Fibroblast of lung (primary cell): ENCODE measurements around the gene ME1. TPM values are rescaled to one million over a fixed set of nuclear protein-coding genes. Genes with fewer than 3 reads are reported as not detected.

ENCODE experiments used
- DNase-seq, 2 donors: peaks; one replicate each; pipeline versions ENCODE4 v3.0.0 to v3.0.0-alpha.2; 2010; ENCODE audit warnings: low read depth in 2 of 2
- H2AFZ ChIP-seq: 2 replicates; pipeline ENCODE4 v1.5.1; 2012; ENCODE audit warnings: low read length, control low read depth, inconsistent platforms
- H3K27ac ChIP-seq: 2 replicates; pipeline ENCODE4 v1.5.1; 2011; ENCODE audit warnings: low read length, control low read depth; ENCODE audit not compliant: insufficient read depth
- H3K27me3 ChIP-seq: 2 replicates; pipeline ENCODE4 v1.5.1; 2011; ENCODE audit warnings: mild to moderate bottlenecking, low read length; ENCODE audit not compliant: control insufficient read depth, insufficient read depth
- H3K36me3 ChIP-seq: 2 replicates; pipeline ENCODE4 v1.5.1; 2011; ENCODE audit warnings: low read length; ENCODE audit not compliant: control insufficient read depth, insufficient read depth
- H3K4me1 ChIP-seq: 2 replicates; pipeline ENCODE4 v1.5.1; 2011; ENCODE audit warnings: low read length; ENCODE audit not compliant: control insufficient read depth, insufficient read depth; ENCODE audit errors: extremely low read depth
- H3K4me2 ChIP-seq: 2 replicates; pipeline ENCODE4 v1.5.1; 2011; ENCODE audit warnings: low read length, control low read depth; ENCODE audit not compliant: insufficient read depth; ENCODE audit errors: extremely low read depth
- H3K4me3 ChIP-seq, 4 experiments: fragments of 200-600 bp in 1 of 4; sonication (generic) in 1 of 4; replicated peaks in 1 of 4; 2 replicates each; pipeline ENCODE4 v1.5.1; 2011 to 2016; ENCODE audit warnings: low read length in 4 of 4, low read depth in 3 of 4, mild to moderate bottlenecking in 3 of 4, control low read depth in 2 of 4, inconsistent platforms in 1 of 4, mixed read lengths in 1 of 4; ENCODE audit not compliant: insufficient read depth in 1 of 4; ENCODE audit errors: control extremely low read depth in 1 of 4
- H3K79me2 ChIP-seq: 2 replicates; pipeline ENCODE4 v1.5.1; 2012; ENCODE audit warnings: mild to moderate bottlenecking, low read length, inconsistent platforms; ENCODE audit not compliant: control insufficient read depth, insufficient read depth
- H3K9ac ChIP-seq: 2 replicates; pipeline ENCODE4 v1.5.1; 2011; ENCODE audit warnings: mild to moderate bottlenecking, low read length, control low read depth; ENCODE audit not compliant: insufficient read depth
- H3K9me3 ChIP-seq: 2 replicates; pipeline ENCODE4 v1.5.1; 2012; ENCODE audit warnings: low read depth, low read length; ENCODE audit not compliant: control insufficient read depth, insufficient read depth
- H4K20me1 ChIP-seq: 2 replicates; pipeline ENCODE4 v1.5.1; 2011; ENCODE audit warnings: low read length; ENCODE audit not compliant: control insufficient read depth, insufficient read depth; ENCODE audit errors: extremely low read depth
- CTCF ChIP-seq, 2 donors: IDR thresholded peaks in 1 of 2; conservative IDR thresholded peaks in 1 of 2; 1 replicate in 1 of 2; 2 replicates in 1 of 2; pipeline ENCODE4 v1.5.1; 2011 to 2012; ENCODE audit warnings: low read length in 2 of 2, control low read depth in 1 of 2, inconsistent platforms in 1 of 2, low read depth in 1 of 2, mild to moderate bottlenecking in 1 of 2
- EZH2 ChIP-seq: IDR thresholded peaks from 2 replicates; pipeline ENCODE4 v1.5.1; 2012; ENCODE audit warnings: low read length, control low read depth, mild to moderate bottlenecking; ENCODE audit errors: missing control alignments
- polyA minus RNA-seq: library from RNA; depleted of rRNA, polyadenylated mRNA; stranded (reverse); fragments of >200 nt; gene quantifications from 2 replicates; pipeline ENCODE4 v1.2.3, GENCODE V29; 2011; ENCODE audit warnings: low replicate concordance
- polyA plus RNA-seq, 2 donors: library from polyadenylated mRNA; depleted of rRNA in 1 of 2; stranded (reverse) in 1 of 2; unstranded in 1 of 2; fragments of >200 nt; gene quantifications; 2 replicates each; pipeline ENCODE4 v1.2.1, GENCODE V29; 2011 to 2012; ENCODE audit warnings: missing spikeins in 1 of 2
- total RNA-seq: library from RNA; depleted of rRNA; stranded (reverse); fragments of >200 nt; gene quantifications from 2 replicates; pipeline ENCODE4 v1.2.1, GENCODE V29; 2014

The ME1 gene
- total RNA-seq (22.1 and 44.3 TPM in 2 replicates), polyA plus RNA-seq (33.8 and 35.8 TPM in 2 replicates), polyA minus RNA-seq (12.3 and 13.1 TPM in 2 replicates)
- polyA plus RNA-seq (2012) = 40.0 and 43.2 TPM in 2 replicates

- Histone ChIP-seq H3K36me3 (no peaks in the 10 kb centered on the region), H3K4me3 (peak within 1 kb of the TSS; percentile 45 to 90 (median 69))
These were observed at the start of gene ME1 for GRCh38 chr6:83430611-83431544. Gene ME1, minus strand, starts transcription at chr6:83431051. Its CDS starts 97 bp downstream, at chr6:83430954.

GRCh38 chr6:83480470-83480869, 49.6 kb upstream of the ME1 start:
- TF ChIP-seq EZH2 (no peak), CTCF (conservative IDR thresholded peaks at IDR 0.05 in 1 of 2, IDR thresholded peaks at IDR 0.05 in 1 of 2; ENCODE audit: low read depth in 1 of 2, low read length in 2 of 2) (no peak)
- Histone ChIP-seq H2AFZ (no peak overlapping the region), H4K20me1 (no peaks in the 10 kb centered on the region), H3K79me2 (no peaks in the 10 kb centered on the region), H3K27ac (no peak overlapping the region), H3K4me2 (no peak overlapping the region), H3K27me3 (no peaks in the 10 kb centered on the region), H3K9me3 (no peaks in the 10 kb centered on the region), H3K4me3 (no peak overlapping the region), H3K36me3 (no peaks in the 10 kb centered on the region), H3K9ac (no peak overlapping the region), H3K4me1 (no peaks in the 10 kb centered on the region)
- DNase-seq = no peak

More at GRCh38 chr6:83430611-83431544, at the start of gene ME1:
- Histone ChIP-seq H3K9ac (peak within 1 kb of the TSS; percentile 84), H3K9me3 (no peaks in the 10 kb centered on the region), H4K20me1 (no peaks in the 10 kb centered on the region), H2AFZ (peak within 1 kb of the TSS; percentile 69), H3K27me3 (no peaks in the 10 kb centered on the region), H3K27ac (peak within 1 kb of the TSS; percentile 84), H3K4me1 (peaks cover 2% of the 10 kb centered on the region), H3K4me2 (peak within 1 kb of the TSS; percentile 92), H3K79me2 (peaks cover 24% of the 10 kb centered on the region)
- no peak for TF ChIP-seq CTCF (conservative IDR thresholded peaks at IDR 0.05 in 1 of 2, IDR thresholded peaks at IDR 0.05 in 1 of 2; ENCODE audit: low read depth in 1 of 2, low read length in 2 of 2)
- TF ChIP-seq EZH2 = no peak
- peak; percentile 80 to 81 for DNase-seq

GRCh38 chr6:83479389-83479788, 48.5 kb upstream of the ME1 start:
- no peaks in the 10 kb centered on the region for H3K9me3 ChIP-seq
- no peak overlapping the region for H3K9ac ChIP-seq
- no peaks in the 10 kb centered on the region for H4K20me1 ChIP-seq
- H3K4me2 ChIP-seq = no peak overlapping the region
- H3K4me1 ChIP-seq = no peaks in the 10 kb centered on the region
- H3K4me3 ChIP-seq = no peak overlapping the region
- no peak overlapping the region for H2AFZ ChIP-seq
- TF ChIP-seq EZH2 = no peak
- no peak for TF ChIP-seq CTCF (conservative IDR thresholded peaks at IDR 0.05 in 1 of 2, IDR thresholded peaks at IDR 0.05 in 1 of 2; ENCODE audit: low read depth in 1 of 2, low read length in 2 of 2)
- no peaks in the 10 kb centered on the region for H3K36me3 ChIP-seq
- no peak for DNase-seq
- no peak overlapping the region for H3K27ac ChIP-seq
- no peaks in the 10 kb centered on the region for H3K27me3 ChIP-seq
- H3K79me2 ChIP-seq = no peaks in the 10 kb centered on the region
